ENCODE measurements around the gene DLGAP4. TPM values are rescaled to one million over a fixed set of nuclear protein-coding genes. Genes with fewer than 3 reads are reported as not detected.

Gene DLGAP4
- total and polyA plus RNA-seq, 9 of the 15 experiments (the other 6 are each of a cell fraction or from before 2014, with no cell fraction given): 0.31 to 34.1 (median 4.5) TPM

- no peak for TF ChIP-seq PRDM10 (IDR thresholded peaks at IDR 0.05; ENCODE audit: partially characterized antibody)
- TF ChIP-seq ZNF212 (CRISPR knock-in tag; IDR thresholded peaks at IDR 0.05): no peak
- TF ChIP-seq RBM25 (IDR thresholded peaks at IDR 0.05; ENCODE audit: low read depth, low read length, severe bottlenecking): peak; percentile 79
Observed at GRCh38 chr20:36305602-36306551, at the start of gene DLGAP4 (continued).

Measured in K562 (cell line).